ENCODE data around the gene FUT8. TPM values are rescaled to one million over a fixed set of nuclear protein-coding genes. Genes with fewer than 3 reads are reported as not detected.
"Not testable (repeated sequence)": the region's sequence is repeated elsewhere in the genome, so short reads cannot be mapped to it uniquely, and the experiment has no call there.

Gene FUT8
- total and polyA plus RNA-seq, 9 donors, result 9.2 to 21.1 (median 13.4) TPM

GRCh38 chr14:65444230-65444629, 31.7 kb downstream of the FUT8 start:
- DNase-seq, result no peak
- no CpG with 5 or more reads among the region's 1 CpG for WGBS (ENCODE audit: insufficient coverage)
- H3K4me1 ChIP-seq (ENCODE audit: control insufficient read depth, insufficient read depth, low read length), result no peaks in the 10 kb centered on the region
- no peak overlapping the region for H3K27ac ChIP-seq (ENCODE audit: low read length)
- no peak overlapping the region for H3K4me3 ChIP-seq (ENCODE audit: low read length)
- H3K36me3 ChIP-seq (ENCODE audit: control insufficient read depth, insufficient read depth, low read length), result no peaks in the 10 kb centered on the region
- H3K27me3 ChIP-seq (ENCODE audit: control insufficient read depth, insufficient read depth, low read length), result no peaks in the 10 kb centered on the region
- H3K9me3 ChIP-seq (replicated peaks; ENCODE audit: control insufficient read depth, low read depth, low read length), result peaks cover 2% of the 10 kb centered on the region

GRCh38 chr14:65446159-65446558, 33.6 kb downstream of the FUT8 start:
- Histone ChIP-seq H3K36me3 (ENCODE audit: control insufficient read depth, insufficient read depth, low read length) (peaks cover 1% of the 10 kb centered on the region), H3K27me3 (ENCODE audit: control insufficient read depth, insufficient read depth, low read length) (no peaks in the 10 kb centered on the region), H3K4me1 (ENCODE audit: control insufficient read depth, insufficient read depth, low read length) (no peaks in the 10 kb centered on the region), H3K9me3 (replicated peaks; ENCODE audit: control insufficient read depth, low read depth, low read length) (peaks cover 2% of the 10 kb centered on the region), H3K27ac (ENCODE audit: low read length) (no peak overlapping the region), H3K4me3 (ENCODE audit: low read length) (no peak overlapping the region)
- DNase-seq, result no peak
- no CpG with 5 or more reads among the region's 1 CpG for WGBS (ENCODE audit: insufficient coverage)

DNA sequence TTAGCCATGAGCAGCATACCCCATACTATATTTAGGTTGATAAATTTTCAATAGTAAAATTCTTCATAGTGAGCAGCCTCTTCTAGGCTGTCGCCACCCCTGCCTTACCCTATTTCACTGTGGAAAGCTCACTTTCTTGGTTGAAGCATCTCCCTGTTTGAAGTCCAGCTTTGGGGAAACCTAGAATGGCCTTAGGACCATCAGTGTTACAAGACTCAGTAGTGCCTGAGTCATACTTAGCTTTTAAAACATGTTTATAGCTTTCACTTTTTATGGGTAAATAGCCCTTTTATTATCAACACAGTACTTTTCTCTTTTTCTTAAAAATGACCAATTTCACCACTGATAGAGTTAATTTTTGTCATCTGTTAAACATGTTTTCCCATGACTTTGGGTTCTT, 37.1 kb downstream of the FUT8 start:
- WGBS (ENCODE audit: insufficient coverage), result 100% methylated on average over 1 of the region's 1 CpG
- H3K27me3 ChIP-seq (ENCODE audit: control insufficient read depth, insufficient read depth, low read length), result no peaks in the 10 kb centered on the region
- H3K4me3 ChIP-seq (ENCODE audit: low read length), result no peak overlapping the region
- no peaks in the 10 kb centered on the region for H3K4me1 ChIP-seq (ENCODE audit: control insufficient read depth, insufficient read depth, low read length)
- no peak overlapping the region for H3K27ac ChIP-seq (ENCODE audit: low read length)
- H3K36me3 ChIP-seq (ENCODE audit: control insufficient read depth, insufficient read depth, low read length), result peaks cover 2% of the 10 kb centered on the region
- no peak for DNase-seq
- peaks cover 2% of the 10 kb centered on the region for H3K9me3 ChIP-seq (replicated peaks; ENCODE audit: control insufficient read depth, low read depth, low read length)

DNA sequence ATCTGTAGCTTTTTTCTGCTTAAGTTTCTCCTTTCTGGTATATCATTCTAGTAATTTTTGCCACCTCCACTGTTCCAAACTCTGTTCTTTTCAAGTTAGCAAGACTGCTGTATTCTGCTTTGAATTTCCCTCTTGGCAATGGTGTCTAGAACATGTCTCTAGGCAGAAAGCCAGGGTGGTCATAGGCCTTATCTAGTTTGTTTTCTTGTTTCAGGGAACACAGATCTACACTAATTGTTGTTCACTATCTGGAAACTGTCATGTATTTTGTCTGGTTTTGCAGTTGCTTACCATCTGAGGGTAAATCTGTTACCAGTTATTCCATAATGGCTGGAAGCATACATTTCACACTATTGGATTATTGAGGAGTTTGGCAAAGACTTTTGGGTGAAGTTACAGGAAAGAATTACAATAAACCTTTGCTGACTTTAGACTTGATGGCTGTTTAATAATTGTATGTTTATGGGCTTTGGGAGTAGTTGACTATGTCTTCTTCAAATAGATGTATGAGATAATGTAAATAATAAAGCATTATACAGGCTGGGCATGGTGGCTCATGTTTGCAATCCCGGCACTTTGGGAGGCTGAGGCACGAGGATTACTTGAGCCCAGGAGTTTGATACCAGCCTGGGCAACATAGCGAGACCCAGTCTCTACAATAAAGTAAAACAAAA, 41.4 kb downstream of the FUT8 start:
- WGBS (ENCODE audit: insufficient coverage), result no CpG with 5 or more reads among the region's 3 CpGs
- DNase-seq, result peak; percentile 5
- no peaks in the 10 kb centered on the region for H3K4me1 ChIP-seq (ENCODE audit: control insufficient read depth, insufficient read depth, low read length)
- H3K4me3 ChIP-seq (ENCODE audit: low read length), result no peak overlapping the region
- peaks cover 2% of the 10 kb centered on the region for H3K36me3 ChIP-seq (ENCODE audit: control insufficient read depth, insufficient read depth, low read length)
- no peaks in the 10 kb centered on the region for H3K27me3 ChIP-seq (ENCODE audit: control insufficient read depth, insufficient read depth, low read length)
- H3K9me3 ChIP-seq (replicated peaks; ENCODE audit: control insufficient read depth, low read depth, low read length), result no peaks in the 10 kb centered on the region
- H3K27ac ChIP-seq (ENCODE audit: low read length), result no peak overlapping the region

DNA sequence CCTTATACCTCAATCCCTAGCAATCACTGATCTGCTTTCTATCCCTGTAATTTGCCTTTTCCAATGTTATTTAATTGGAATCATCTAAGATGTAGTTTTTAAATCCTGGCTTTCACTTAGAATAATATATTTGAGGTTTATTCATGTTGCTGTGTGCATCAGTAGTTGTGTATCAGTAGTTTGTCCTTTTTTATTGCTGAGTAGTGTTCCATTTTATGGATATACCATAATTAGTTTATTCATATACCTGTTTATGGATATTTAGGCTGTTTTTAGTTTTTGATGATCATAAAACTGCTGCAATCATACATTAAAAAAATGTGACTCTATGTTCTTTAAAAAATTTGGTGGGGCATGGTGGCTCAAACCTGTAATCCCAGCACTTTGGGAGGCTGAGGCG, 43.7 kb downstream of the FUT8 start:
- no CpG with 5 or more reads among the region's 1 CpG for WGBS (ENCODE audit: insufficient coverage)
- no peaks in the 10 kb centered on the region for H3K36me3 ChIP-seq (ENCODE audit: control insufficient read depth, insufficient read depth, low read length)
- H3K4me3 ChIP-seq (ENCODE audit: low read length), result no peak overlapping the region
- H3K27ac ChIP-seq (ENCODE audit: low read length), result no peak overlapping the region
- no peaks in the 10 kb centered on the region for H3K9me3 ChIP-seq (replicated peaks; ENCODE audit: control insufficient read depth, low read depth, low read length)
- H3K4me1 ChIP-seq (ENCODE audit: control insufficient read depth, insufficient read depth, low read length), result no peaks in the 10 kb centered on the region
- no peaks in the 10 kb centered on the region for H3K27me3 ChIP-seq (ENCODE audit: control insufficient read depth, insufficient read depth, low read length)
- DNase-seq, result no peak

DNA sequence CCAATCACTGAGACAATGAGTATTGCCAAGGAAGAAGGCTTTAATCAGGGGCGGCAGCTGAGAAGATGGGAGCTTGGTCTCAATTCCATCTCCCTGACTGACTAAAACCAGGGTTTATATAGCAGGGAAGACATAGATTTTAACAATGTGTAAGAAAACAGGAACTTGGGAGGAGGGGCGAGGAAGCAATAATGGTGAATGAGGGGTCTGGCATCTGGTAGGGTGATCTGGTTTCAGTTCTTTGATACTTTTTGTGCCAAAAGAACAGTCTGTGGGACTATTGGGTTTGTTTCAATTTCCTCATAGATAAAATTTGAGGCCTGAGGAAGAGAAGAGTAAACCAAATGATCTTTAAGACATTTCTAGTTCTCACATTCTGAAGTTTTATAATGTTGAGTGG, 49.2 kb downstream of the FUT8 start:
- no peaks in the 10 kb centered on the region for H3K4me1 ChIP-seq (ENCODE audit: control insufficient read depth, insufficient read depth, low read length)
- no peaks in the 10 kb centered on the region for H3K9me3 ChIP-seq (replicated peaks; ENCODE audit: control insufficient read depth, low read depth, low read length)
- no peaks in the 10 kb centered on the region for H3K27me3 ChIP-seq (ENCODE audit: control insufficient read depth, insufficient read depth, low read length)
- H3K36me3 ChIP-seq (ENCODE audit: control insufficient read depth, insufficient read depth, low read length), result no peaks in the 10 kb centered on the region
- 75% methylated on average over 1 of the region's 2 CpGs for WGBS (ENCODE audit: insufficient coverage)
- no peak overlapping the region for H3K27ac ChIP-seq (ENCODE audit: low read length)
- no peak for DNase-seq
- no peak overlapping the region for H3K4me3 ChIP-seq (ENCODE audit: low read length)

- H3K27me3 ChIP-seq (ENCODE audit: control insufficient read depth, insufficient read depth, low read length), result no peaks in the 10 kb centered on the region
- H3K4me1 ChIP-seq (ENCODE audit: control insufficient read depth, insufficient read depth, low read length), result no peaks in the 10 kb centered on the region
- H3K36me3 ChIP-seq (ENCODE audit: control insufficient read depth, insufficient read depth, low read length), result no peaks in the 10 kb centered on the region
- H3K4me3 ChIP-seq (ENCODE audit: low read length), result no peak overlapping the region
- WGBS (ENCODE audit: insufficient coverage), result no CpG with 5 or more reads among the region's 3 CpGs
- DNase-seq, result no peak
- H3K9me3 ChIP-seq (replicated peaks; ENCODE audit: control insufficient read depth, low read depth, low read length), result no peaks in the 10 kb centered on the region
- no peak overlapping the region for H3K27ac ChIP-seq (ENCODE audit: low read length)
These were observed 49.9 kb downstream of the FUT8 start for GRCh38 chr14:65462411-65462810.

- Histone ChIP-seq H3K4me1 (ENCODE audit: control insufficient read depth, insufficient read depth, low read length) (no peaks in the 10 kb centered on the region), H3K27ac (ENCODE audit: low read length) (no peak overlapping the region), H3K27me3 (ENCODE audit: control insufficient read depth, insufficient read depth, low read length) (no peaks in the 10 kb centered on the region), H3K4me3 (ENCODE audit: low read length) (no peak overlapping the region), H3K9me3 (replicated peaks; ENCODE audit: control insufficient read depth, low read depth, low read length) (no peaks in the 10 kb centered on the region), H3K36me3 (ENCODE audit: control insufficient read depth, insufficient read depth, low read length) (no peaks in the 10 kb centered on the region)
- DNase-seq, result no peak
- WGBS (ENCODE audit: insufficient coverage), result no CpG with 5 or more reads among the region's 1 CpG
These were observed 53.1 kb downstream of the FUT8 start for GRCh38 chr14:65465584-65465983.

DNA sequence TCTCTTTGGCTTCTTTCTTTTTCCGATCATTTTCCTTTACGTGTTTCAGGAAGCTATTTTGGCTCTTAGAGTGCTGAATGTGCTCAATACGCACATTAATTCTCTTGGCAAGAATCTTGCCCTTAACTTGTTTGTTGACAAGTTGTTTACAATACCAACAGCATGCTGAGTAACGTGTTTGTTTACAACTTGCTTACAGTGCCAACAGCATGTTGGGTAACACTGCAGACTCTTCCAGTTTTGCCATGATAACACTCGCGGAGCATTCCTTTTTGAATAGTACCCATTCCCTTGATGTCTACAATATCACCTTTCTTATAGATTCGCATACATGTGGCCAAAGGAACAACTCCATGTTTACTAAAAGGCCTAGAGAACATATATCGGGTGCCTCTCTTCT, 55.4 kb downstream of the FUT8 start:
- H3K36me3 ChIP-seq (ENCODE audit: control insufficient read depth, insufficient read depth, low read length); H3K27me3 ChIP-seq (ENCODE audit: control insufficient read depth, insufficient read depth, low read length); H3K9me3 ChIP-seq (replicated peaks; ENCODE audit: control insufficient read depth, low read depth, low read length); H3K4me1 ChIP-seq (ENCODE audit: control insufficient read depth, insufficient read depth, low read length); H3K4me3 ChIP-seq (ENCODE audit: low read length); DNase-seq; H3K27ac ChIP-seq (ENCODE audit: low read length): not testable (repeated sequence)
- 91% methylated on average over 5 of the region's 8 CpGs for WGBS (ENCODE audit: insufficient coverage)

DNA sequence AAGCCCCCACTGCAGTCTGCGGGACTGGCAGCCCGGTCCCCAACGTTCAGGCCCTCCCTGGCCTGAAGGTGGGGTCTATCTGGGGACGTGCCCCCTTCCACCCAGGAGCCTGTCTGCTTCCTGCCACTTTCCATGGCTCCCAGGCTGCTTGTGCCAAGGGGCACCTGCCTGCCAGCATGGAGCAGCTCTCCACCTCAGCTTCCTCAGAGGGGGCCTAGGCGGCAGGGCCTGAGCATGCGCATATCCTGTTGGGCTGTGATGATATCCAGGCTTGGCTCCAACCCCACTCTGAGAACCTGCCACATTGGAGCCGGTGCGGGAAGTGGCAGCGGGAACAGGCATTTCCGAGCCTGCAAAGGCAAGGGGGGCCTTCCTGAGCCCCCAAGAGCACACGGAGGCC, 57.4 kb downstream of the FUT8 start:
- 77% methylated on average over 11 of the region's 11 CpGs for WGBS (ENCODE audit: insufficient coverage)
- no peak overlapping the region for H3K4me3 ChIP-seq (ENCODE audit: low read length)
- H3K27ac ChIP-seq (ENCODE audit: low read length), result no peak overlapping the region
- DNase-seq, result no peak
- H3K36me3 ChIP-seq (ENCODE audit: control insufficient read depth, insufficient read depth, low read length), result no peaks in the 10 kb centered on the region
- H3K27me3 ChIP-seq (ENCODE audit: control insufficient read depth, insufficient read depth, low read length), result no peaks in the 10 kb centered on the region
- H3K4me1 ChIP-seq (ENCODE audit: control insufficient read depth, insufficient read depth, low read length), result no peaks in the 10 kb centered on the region
- H3K9me3 ChIP-seq (replicated peaks; ENCODE audit: control insufficient read depth, low read depth, low read length), result no peaks in the 10 kb centered on the region

DNA sequence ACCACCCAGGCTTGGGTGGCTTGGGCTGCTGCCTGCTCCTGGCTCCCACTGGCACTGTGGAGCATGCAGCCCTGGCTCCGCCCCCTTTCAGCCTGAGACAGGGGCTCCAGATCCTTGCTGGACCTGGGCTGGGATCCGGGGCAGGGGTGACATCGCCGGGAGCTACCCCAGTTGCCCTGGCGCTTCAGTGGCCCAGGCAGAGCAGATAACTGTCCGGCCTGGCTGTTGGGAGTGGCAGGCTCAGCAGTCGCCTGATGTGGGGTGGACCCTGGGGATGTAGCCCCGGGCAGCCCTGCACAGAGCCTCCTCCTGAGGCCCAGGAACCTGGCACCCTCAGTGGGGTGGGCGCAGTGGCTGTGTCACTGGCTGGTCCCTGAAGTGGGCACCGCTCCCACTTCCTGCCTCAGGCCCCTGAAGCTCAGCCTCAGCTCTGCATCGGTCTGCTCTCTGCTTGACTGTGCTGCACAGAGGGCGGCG, 57.9 kb downstream of the FUT8 start:
- no peak for DNase-seq
- H3K9me3 ChIP-seq (replicated peaks; ENCODE audit: control insufficient read depth, low read depth, low read length), result no peaks in the 10 kb centered on the region
- no peaks in the 10 kb centered on the region for H3K4me1 ChIP-seq (ENCODE audit: control insufficient read depth, insufficient read depth, low read length)
- WGBS (ENCODE audit: insufficient coverage), result 86% methylated on average over 10 of the region's 13 CpGs
- H3K27me3 ChIP-seq (ENCODE audit: control insufficient read depth, insufficient read depth, low read length), result no peaks in the 10 kb centered on the region
- no peaks in the 10 kb centered on the region for H3K36me3 ChIP-seq (ENCODE audit: control insufficient read depth, insufficient read depth, low read length)
- no peak overlapping the region for H3K4me3 ChIP-seq (ENCODE audit: low read length)
- no peak overlapping the region for H3K27ac ChIP-seq (ENCODE audit: low read length)

Data from muscle of leg (tissue), 11 donors.